B cell (primary cell): Measurements from ENCODE around the gene ANKHD1. TPM values are rescaled to one million over a fixed set of nuclear protein-coding genes. Genes with fewer than 3 reads are reported as not detected.

Experiments used
- ATAC-seq: fragments of 200-7000 bp; cut with Tn5 transposase; one replicate; pipeline ENCODE4 v1.10.0; 2021; ENCODE audit warnings: low read depth, mild to moderate bottlenecking, moderate number of reproducible peaks, moderate library complexity
- CTCF ChIA-PET: fragments of 350-600 bp; sonication (Branson Sonifier 250); formaldehyde crosslinking; loops from one replicate; lab custom pipeline; 2021; ENCODE audit warnings: antibody characterized with exemption, inconsistent platforms; lab: Charles Lee
- POLR2A ChIA-PET: fragments of 350-600 bp; sonication (Branson Sonifier 250); formaldehyde crosslinking; loops from one replicate; lab custom pipeline; 2021; ENCODE audit warnings: antibody characterized with exemption; lab: Charles Lee
- DNase-seq: peaks from one replicate; pipeline ENCODE4 v3.0.0; 2013
- H2AFZ ChIP-seq: 2 replicates; pipeline ENCODE4 v1.6.1; 2012; ENCODE audit warnings: mild to moderate bottlenecking, low read depth, low read length; ENCODE audit not compliant: insufficient read depth, poor library complexity, severe bottlenecking
- H3K27ac ChIP-seq, 2 donors: 1 replicate in 1 of 2; 2 replicates in 1 of 2; pipeline ENCODE4 v1.5.1; 2012 to 2013; ENCODE audit warnings: low read length in 2 of 2, mild to moderate bottlenecking in 2 of 2, moderate library complexity in 1 of 2
- H3K27me3 ChIP-seq, 4 experiments: fragments of 200-600 bp in 1 of 4; sonication (generic) in 1 of 4; replicated peaks in 1 of 4; 1 replicate in 2 of 4; 2 replicates in 2 of 4; pipeline versions ENCODE4 v1.6.1 to v1.7.0; 2013 to 2016; ENCODE audit warnings: low read length in 3 of 4, mild to moderate bottlenecking in 2 of 4, mixed read lengths in 1 of 4, moderate library complexity in 1 of 4; ENCODE audit not compliant: insufficient read depth in 4 of 4, control insufficient read depth in 3 of 4; ENCODE audit errors: control extremely low read depth in 1 of 4
- H3K36me3 ChIP-seq, 2 experiments: replicated peaks in 1 of 2; 1 replicate in 1 of 2; 2 replicates in 1 of 2; pipeline versions ENCODE4 v1.6.1 to v1.7.1; 2013; ENCODE audit warnings: low read length in 1 of 2; ENCODE audit not compliant: insufficient read depth in 2 of 2, control insufficient read depth in 1 of 2; ENCODE audit errors: control extremely low read depth in 1 of 2, extremely low read depth in 1 of 2
- H3K4me1 ChIP-seq, 2 donors: fragments of 200-600 bp in 1 of 2; sonication (generic) in 1 of 2; 1 replicate in 1 of 2; 2 replicates in 1 of 2; pipeline versions ENCODE4 v1.5.1 to v1.6.1; 2013 to 2017; ENCODE audit warnings: low read length in 2 of 2; ENCODE audit not compliant: control insufficient read depth in 2 of 2, insufficient read depth in 2 of 2
- H3K4me2 ChIP-seq: replicated peaks from 2 replicates; pipeline ENCODE3; 2012; ENCODE audit warnings: mild to moderate bottlenecking, low read depth, low read length; ENCODE audit not compliant: poor library complexity, severe bottlenecking
- H3K4me3 ChIP-seq, 5 experiments: fragments of 200-600 bp in 1 of 5; sonication (generic) in 1 of 5; 1 replicate in 3 of 5; 2 replicates in 2 of 5; pipeline versions ENCODE4 v1.5.1 to v1.7.0; 2011 to 2016; ENCODE audit warnings: low read length in 4 of 5, mild to moderate bottlenecking in 4 of 5, low read depth in 2 of 5, control low read depth in 1 of 5, moderate library complexity in 1 of 5; ENCODE audit not compliant: insufficient read depth in 1 of 5; ENCODE audit errors: control extremely low read depth in 1 of 5, extremely low read depth in 1 of 5
- H3K79me2 ChIP-seq: fragments of 200-600 bp; sonication (generic); one replicate; pipeline ENCODE4 v1.6.0; 2016; ENCODE audit warnings: low read length; ENCODE audit not compliant: control insufficient read depth, insufficient read depth
- H3K9ac ChIP-seq: fragments of 200-600 bp; sonication (generic); 2 replicates; pipeline ENCODE4 v1.6.1; 2017; ENCODE audit warnings: mild to moderate bottlenecking, low read length, moderate library complexity
- H3K9me3 ChIP-seq, 3 donors: one replicate each; pipeline versions ENCODE4 v1.6.1 to v1.7.1; 2013; ENCODE audit warnings: low read length in 2 of 3; ENCODE audit not compliant: control insufficient read depth in 2 of 3, insufficient read depth in 1 of 3; ENCODE audit errors: control extremely low read depth in 1 of 3
- H4K20me1 ChIP-seq: 2 replicates; pipeline ENCODE4 v1.6.0; 2012; ENCODE audit warnings: mild to moderate bottlenecking, low read length; ENCODE audit not compliant: insufficient read depth, control insufficient read depth, poor library complexity, severe bottlenecking
- H3K27ac Mint-ChIP-seq: one replicate; pipeline ENCODE4 v1.8.0; 2021; ENCODE audit warnings: mixed read lengths
- H3K27me3 Mint-ChIP-seq: one replicate; pipeline ENCODE4 v1.8.0; 2021; ENCODE audit warnings: mixed read lengths
- H3K4me1 Mint-ChIP-seq: one replicate; pipeline ENCODE4 v1.8.0; 2021; ENCODE audit warnings: mixed read lengths
- H3K4me3 Mint-ChIP-seq: one replicate; pipeline ENCODE4 v1.8.0; 2021; ENCODE audit warnings: mixed read lengths
- H3K9me3 Mint-ChIP-seq: one replicate; pipeline ENCODE4 v1.8.0; 2022; ENCODE audit warnings: mixed read lengths; ENCODE audit not compliant: insufficient read depth
- EZH2 ChIP-seq: IDR thresholded peaks from 2 replicates; pipeline ENCODE4 v1.6.1; 2012; ENCODE audit warnings: borderline replicate concordance, low read depth, mild to moderate bottlenecking, moderate library complexity, low read length; ENCODE audit not compliant: insufficient read depth, poor library complexity, severe bottlenecking
- WGBS: methylation state at CpG from one replicate; pipeline ENCODE4 v1.1.5; 2013; ENCODE audit warnings: missing lambda C conversion rate; ENCODE audit not compliant: insufficient coverage; 5-methylcytosine and 5-hydroxymethylcytosine counted together
- intact Hi-C: fragments of 100-400 bp; cut with micrococcal nuclease; formaldehyde crosslinking; loops from one replicate; pipeline ENCODE4 v1.10.0; 2022
- polyA plus RNA-seq: library from polyadenylated mRNA; depleted of rRNA; stranded (reverse); fragments of >200 nt; gene quantifications from 2 replicates; pipeline ENCODE4 v1.2.3, GENCODE V29; 2012
- total RNA-seq, 2 donors: library from RNA; stranded (reverse); fragments of 120-200 nt in 1 of 2; gene quantifications; 1 replicate in 1 of 2; 2 replicates in 1 of 2; pipeline versions ENCODE4 v1.2.3 to v1.2.4, GENCODE V29; 2013 to 2022
- TF ChIP-seq, protein P1 (sequence below): fragments of 200-600 bp; IDR thresholded peaks from one replicate; pipeline ENCODE4 v1.8.0; 2022; ENCODE audit warnings: antibody characterized with exemption, mild to moderate bottlenecking

The ANKHD1 gene
- total and polyA plus RNA-seq, 2 donors (not counting 1 experiment from before 2014, with no cell fraction given) = 96.3 to 246 TPM

DNA sequence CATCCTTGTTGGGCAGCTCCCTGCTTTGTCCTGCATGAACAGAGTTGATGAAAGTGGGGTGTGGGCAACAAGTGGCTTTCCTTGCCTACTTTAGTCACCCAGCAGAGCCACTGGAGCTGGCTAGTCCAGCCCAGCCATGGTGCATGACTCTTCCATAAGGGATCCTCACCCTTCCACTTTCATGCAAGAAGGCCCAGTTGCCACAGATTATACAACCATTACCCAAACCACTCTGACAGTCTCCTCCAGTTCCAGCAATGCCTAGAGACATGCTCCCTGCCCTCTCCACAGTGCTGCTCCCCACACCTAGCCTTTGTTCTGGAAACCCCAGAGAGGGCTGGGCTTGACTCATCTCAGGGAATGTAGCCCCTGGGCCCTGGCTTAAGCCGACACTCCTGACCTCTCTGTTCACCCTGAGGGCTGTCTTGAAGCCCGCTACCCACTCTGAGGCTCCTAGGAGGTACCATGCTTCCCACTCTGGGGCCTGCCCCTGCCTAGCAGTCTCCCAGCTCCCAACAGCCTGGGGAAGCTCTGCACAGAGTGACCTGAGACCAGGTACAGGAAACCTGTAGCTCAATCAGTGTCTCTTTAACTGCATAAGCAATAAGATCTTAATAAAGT lies 166.9 kb downstream of the ANKHD1 start:
- TF ChIP-seq EZH2 = no peak
- TF ChIP-seq, protein P1, sequence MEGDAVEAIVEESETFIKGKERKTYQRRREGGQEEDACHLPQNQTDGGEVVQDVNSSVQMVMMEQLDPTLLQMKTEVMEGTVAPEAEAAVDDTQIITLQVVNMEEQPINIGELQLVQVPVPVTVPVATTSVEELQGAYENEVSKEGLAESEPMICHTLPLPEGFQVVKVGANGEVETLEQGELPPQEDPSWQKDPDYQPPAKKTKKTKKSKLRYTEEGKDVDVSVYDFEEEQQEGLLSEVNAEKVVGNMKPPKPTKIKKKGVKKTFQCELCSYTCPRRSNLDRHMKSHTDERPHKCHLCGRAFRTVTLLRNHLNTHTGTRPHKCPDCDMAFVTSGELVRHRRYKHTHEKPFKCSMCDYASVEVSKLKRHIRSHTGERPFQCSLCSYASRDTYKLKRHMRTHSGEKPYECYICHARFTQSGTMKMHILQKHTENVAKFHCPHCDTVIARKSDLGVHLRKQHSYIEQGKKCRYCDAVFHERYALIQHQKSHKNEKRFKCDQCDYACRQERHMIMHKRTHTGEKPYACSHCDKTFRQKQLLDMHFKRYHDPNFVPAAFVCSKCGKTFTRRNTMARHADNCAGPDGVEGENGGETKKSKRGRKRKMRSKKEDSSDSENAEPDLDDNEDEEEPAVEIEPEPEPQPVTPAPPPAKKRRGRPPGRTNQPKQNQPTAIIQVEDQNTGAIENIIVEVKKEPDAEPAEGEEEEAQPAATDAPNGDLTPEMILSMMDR = no peak
- Histone ChIP-seq H2AFZ (peak overlapping the region; percentile 66), H3K27me3 (no peaks in the 10 kb centered on the region), H3K4me2 (peak overlapping the region; percentile 62), H3K4me1 (peaks cover 28 to 41% of the 10 kb centered on the region in 2 donors), H3K9me3 (no peaks in the 10 kb centered on the region), H4K20me1 (no peaks in the 10 kb centered on the region), H3K36me3 (peaks cover 0 to 21% of the 10 kb centered on the region in 2 experiments), H3K79me2 (peaks cover 18% of the 10 kb centered on the region), H3K9ac (peak overlapping the region; percentile 50), H3K4me3 (peak overlapping the region in 1 of 5 experiments; percentile 17), H3K27ac (peak overlapping the region; percentile 52 to 80)
- no peak overlapping the region for H3K4me3 Mint-ChIP-seq
- CTCF ChIA-PET = no interaction called here
- WGBS = 96% methylated on average over 2 of the region's 2 CpGs
- no peaks in the 10 kb centered on the region for H3K9me3 Mint-ChIP-seq
- no peak for DNase-seq
- H3K4me1 Mint-ChIP-seq = peaks cover 50% of the 10 kb centered on the region
- H3K27ac Mint-ChIP-seq = peak overlapping the region; percentile 91
- H3K27me3 Mint-ChIP-seq = no peaks in the 10 kb centered on the region
- intact Hi-C loops = loop anchor here (10.0 kb wide), 2 partner anchors 264 to 756 kb away; partner anchors contain the start of genes PFDN1 and TAF7
- ATAC-seq = no peak
- POLR2A ChIA-PET = interaction anchor here (0.7 to 1.2 kb wide), 2 partner anchors 10 to 112 kb away, joined by 3 to 4 read pairs; no protein-coding TSS in a partner anchor

DNA sequence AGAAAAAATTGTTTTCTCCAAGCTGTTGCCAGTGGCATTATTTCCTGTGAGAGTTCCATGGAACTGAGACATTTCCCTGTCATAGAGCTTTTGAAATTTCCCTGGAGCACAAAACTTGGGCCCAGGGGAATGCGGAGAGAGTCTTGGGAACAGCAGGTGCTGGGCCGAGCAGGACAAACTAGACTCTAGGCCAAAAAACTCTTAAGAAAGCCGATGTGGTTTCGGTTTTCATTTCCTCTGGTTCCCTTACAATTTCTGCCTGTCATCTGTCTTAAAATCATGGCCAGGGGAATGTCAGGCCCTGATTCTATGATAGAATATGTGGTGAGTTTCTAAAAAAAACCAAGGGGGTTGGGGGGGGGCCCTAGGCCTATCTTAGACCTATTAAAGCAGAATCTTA lies 167.6 kb downstream of the ANKHD1 start:
- Mint-ChIP-seq H3K27ac (peak overlapping the region; percentile 91), H3K4me1 (peaks cover 45% of the 10 kb centered on the region), H3K9me3 (no peaks in the 10 kb centered on the region), H3K27me3 (no peaks in the 10 kb centered on the region), H3K4me3 (peak overlapping the region; percentile 71)
- ChIA-PET CTCF (no interaction called here), POLR2A (interaction anchor here (0.7 to 1.2 kb wide), 2 partner anchors 9 to 111 kb away, joined by 3 to 4 read pairs; no protein-coding TSS in a partner anchor)
- Histone ChIP-seq H3K27me3 (no peaks in the 10 kb centered on the region), H3K4me3 (peak overlapping the region in 1 of 5 experiments; percentile 17), H3K27ac (peak overlapping the region; percentile 52 to 80), H4K20me1 (no peaks in the 10 kb centered on the region), H3K9me3 (no peaks in the 10 kb centered on the region), H3K4me1 (peaks cover 25 to 36% of the 10 kb centered on the region in 2 donors), H3K9ac (peak overlapping the region; percentile 50), H2AFZ (peak overlapping the region; percentile 66), H3K36me3 (peaks cover 0 to 21% of the 10 kb centered on the region in 2 experiments), H3K79me2 (peaks cover 18% of the 10 kb centered on the region), H3K4me2 (peak overlapping the region; percentile 62)
- ATAC-seq (no peak), DNase-seq (peak; percentile 56)
- 19% methylated on average over 3 of the region's 4 CpGs for WGBS
- no peak for TF ChIP-seq EZH2
- TF ChIP-seq, protein P1 = no peak
- intact Hi-C loops = loop anchor here (10.0 kb wide), 2 partner anchors 264 to 756 kb away; partner anchors contain the start of genes PFDN1 and TAF7
